HG02642 (cell line): ENCODE data around the gene FSTL3.

ENCODE experiments used
- ATAC-seq: cut with Tn5 transposase; IDR thresholded peaks from one replicate; pipeline ENCODE4 v1.9.1; 2021; ENCODE audit warnings: mild to moderate bottlenecking; ENCODE audit not compliant: unreplicated experiment, poor library complexity

Gene FSTL3

GRCh38 chr19:644789-645188, 31.4 kb upstream of the FSTL3 start:
- no peak for ATAC-seq

- ATAC-seq = no peak
These were observed 30.0 kb upstream of the FSTL3 start for GRCh38 chr19:645912-646778.

GRCh38 chr19:646779-647565, 29.2 kb upstream of the FSTL3 start:
- ATAC-seq = no peak

- ATAC-seq = no peak
These were observed 28.5 kb upstream of the FSTL3 start for GRCh38 chr19:647566-648284.

GRCh38 chr19:648305-648704, 27.9 kb upstream of the FSTL3 start:
- ATAC-seq = no peak

GRCh38 chr19:648904-649801, 27.0 kb upstream of the FSTL3 start:
- no peak for ATAC-seq

- ATAC-seq = no peak
These were observed 26.1 kb upstream of the FSTL3 start for GRCh38 chr19:650121-650520.

GRCh38 chr19:651114-651818, 24.9 kb upstream of the FSTL3 start:
- ATAC-seq = no peak

- ATAC-seq = no peak
These were observed 24.2 kb upstream of the FSTL3 start for GRCh38 chr19:651991-652390.

- no peak for ATAC-seq
These were observed 23.5 kb upstream of the FSTL3 start for GRCh38 chr19:652467-653389.

- no peak for ATAC-seq
These were observed 22.8 kb upstream of the FSTL3 start for GRCh38 chr19:653425-653824.

- ATAC-seq = no peak
These were observed 20.5 kb upstream of the FSTL3 start for GRCh38 chr19:655691-656090.

- ATAC-seq = no peak
These were observed 19.2 kb upstream of the FSTL3 start for GRCh38 chr19:656751-657559.

- no peak for ATAC-seq
These were observed 18.6 kb upstream of the FSTL3 start for GRCh38 chr19:657611-658010.

GRCh38 chr19:658059-658839, 17.9 kb upstream of the FSTL3 start:
- ATAC-seq = no peak

GRCh38 chr19:658916-659839, 17.0 kb upstream of the FSTL3 start:
- no peak for ATAC-seq
